ENCODE data around the gene ANKRD20A1. TPM values are rescaled to one million over a fixed set of nuclear protein-coding genes. Genes with fewer than 3 reads are reported as not detected.
"Not testable (repeated sequence)": the region's sequence is repeated elsewhere in the genome, so short reads cannot be mapped to it uniquely, and the experiment has no call there.

Gene ANKRD20A1
- total RNA-seq = 0.21 TPM

GRCh38 chr9:67858871-67859270 is at the start of gene ANKRD20A1:
TSS of gene ANKRD20A1 (plus strand) at chr9:67858931. CDS start at chr9:67859427, 496 bp downstream.
- H3K27me3 ChIP-seq (ENCODE audit: insufficient read depth, low read length); H3K9me3 ChIP-seq (ENCODE audit: low read depth, low read length); H3K4me1 ChIP-seq (ENCODE audit: insufficient read depth, low read length); H3K4me3 ChIP-seq (ENCODE audit: low read length): not testable (repeated sequence)

- not testable (repeated sequence) for H3K9me3 ChIP-seq (ENCODE audit: low read depth, low read length); H3K4me1 ChIP-seq (ENCODE audit: insufficient read depth, low read length); H3K27me3 ChIP-seq (ENCODE audit: insufficient read depth, low read length); H3K4me3 ChIP-seq (ENCODE audit: low read length)
These were observed 26.6 kb upstream of the ANKRD20A1 start for GRCh38 chr9:67832088-67832487.

Data from mononuclear cell (primary cell).